NCI-H226 (cell line): ENCODE results near the gene EEF1AKMT1.
"Not testable (repeated sequence)": the region's sequence is repeated elsewhere in the genome, so short reads cannot be mapped to it uniquely, and the experiment has no call there.

Source experiments
- DNase-seq: peaks from one replicate; pipeline ENCODE4 v3.0.0-alpha.2; 2015

The EEF1AKMT1 gene

DNA sequence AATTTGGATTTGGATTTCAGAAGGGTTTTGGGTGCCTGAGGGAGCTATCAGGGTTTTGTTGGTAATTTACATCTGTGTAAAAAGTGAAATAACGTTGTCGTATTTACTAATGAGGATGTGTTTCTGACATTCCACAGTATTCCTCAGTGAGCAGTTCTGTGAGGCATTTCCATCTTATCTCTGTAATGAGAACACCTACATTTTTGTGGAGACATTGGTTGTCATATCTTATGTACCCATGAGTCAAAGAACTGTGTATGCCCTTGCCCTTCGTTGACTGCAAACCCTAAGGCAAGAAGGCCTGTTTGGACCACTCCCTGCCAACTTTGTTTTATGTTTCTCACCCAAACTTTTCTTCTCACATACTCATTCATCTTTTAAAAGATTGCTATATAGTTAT, 84.5 kb downstream of the EEF1AKMT1 start:
- DNase-seq: peak; percentile 74

DNA sequence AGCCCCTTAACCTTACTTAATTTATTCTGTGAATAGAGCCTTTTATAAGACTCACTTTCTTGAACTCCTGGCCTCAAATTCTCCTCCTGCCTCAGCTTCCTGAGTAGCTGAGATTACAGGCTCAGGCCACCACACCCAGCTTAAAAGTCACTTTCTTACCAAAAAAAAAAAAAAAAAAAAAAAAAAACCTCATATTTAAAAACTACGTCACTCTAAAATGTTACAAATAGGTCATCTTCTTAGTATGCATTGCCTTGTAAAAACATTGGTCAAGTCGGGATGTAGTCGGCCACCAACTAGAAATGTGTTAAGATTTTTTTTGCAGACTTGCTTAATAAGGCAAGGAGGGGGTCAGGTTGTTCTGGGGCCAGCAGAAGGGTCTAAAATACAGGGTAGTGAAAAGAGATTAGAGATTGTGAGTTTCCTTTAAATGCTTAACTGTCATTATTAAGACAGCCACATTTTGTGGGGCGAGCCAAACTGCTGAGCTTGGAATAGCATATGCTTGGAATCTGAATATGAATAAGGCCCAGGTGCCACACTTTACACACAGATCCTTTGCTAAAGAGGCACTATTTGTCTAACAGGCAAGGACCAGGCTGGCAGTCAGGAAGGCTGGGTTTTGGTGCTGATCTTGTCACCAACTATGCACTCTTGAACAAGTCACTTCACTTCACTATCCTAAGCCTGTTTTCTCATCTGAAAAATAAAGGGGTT, 86.7 kb downstream of the EEF1AKMT1 start:
- DNase-seq: no peak

DNA sequence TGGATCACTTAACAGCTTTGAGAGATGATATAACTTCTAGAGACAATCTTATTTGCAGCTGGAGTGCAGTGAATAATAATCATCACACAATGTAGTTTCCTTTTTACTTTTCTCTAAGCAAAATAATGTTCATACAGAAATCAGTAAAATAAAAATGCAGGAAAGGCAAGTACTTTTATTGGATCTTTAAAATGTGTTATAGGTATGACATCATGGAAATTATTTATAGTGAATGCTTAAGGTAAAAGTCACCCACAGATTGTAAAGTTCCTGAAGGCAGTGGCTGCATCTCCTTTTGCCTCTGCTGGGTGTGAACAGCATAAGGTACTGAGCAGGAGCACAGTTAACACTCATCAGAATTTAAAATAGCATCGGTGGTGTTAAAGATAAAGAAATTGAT, 87.6 kb downstream of the EEF1AKMT1 start:
- no peak for DNase-seq

DNA sequence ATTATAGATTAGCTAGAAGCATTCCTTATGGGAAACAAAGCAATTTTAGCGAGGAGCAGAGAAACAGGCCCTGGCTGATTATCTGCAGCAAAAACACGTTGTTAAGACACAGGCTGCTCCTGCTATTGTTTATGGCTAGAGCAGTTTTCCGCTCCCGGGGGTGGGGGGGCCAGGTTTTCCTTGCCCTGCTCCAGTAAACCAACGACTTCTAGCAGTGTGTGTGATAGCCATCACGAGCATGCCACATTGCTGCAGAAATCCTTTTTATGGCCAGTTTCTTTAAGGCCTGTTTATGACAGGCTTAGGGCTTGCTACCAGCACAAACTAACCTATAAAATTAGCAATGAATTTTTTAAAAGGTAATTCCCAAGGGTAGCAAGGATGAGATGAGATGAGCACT, 88.7 kb downstream of the EEF1AKMT1 start:
- DNase-seq: no peak

DNA sequence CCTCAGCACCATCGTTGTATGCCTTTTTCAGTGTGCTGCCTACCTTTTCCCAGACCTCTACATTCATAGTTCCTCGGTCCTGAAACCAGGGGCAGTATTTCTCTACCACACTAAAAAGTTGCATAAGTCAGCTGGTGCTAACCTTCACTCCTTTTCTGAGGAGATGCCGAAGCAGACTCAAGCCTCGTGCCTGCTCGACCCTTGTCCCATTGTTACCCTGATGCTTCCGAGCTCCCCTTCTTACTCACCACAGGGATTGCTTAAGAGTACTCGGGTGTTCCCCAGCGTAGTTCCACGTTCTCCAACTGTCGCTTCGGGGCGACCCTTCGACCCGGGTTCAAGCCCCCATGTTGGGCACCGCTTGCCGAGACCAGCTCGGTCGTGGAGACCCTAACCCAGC, 89.2 kb downstream of the EEF1AKMT1 start:
- no peak for DNase-seq

DNA sequence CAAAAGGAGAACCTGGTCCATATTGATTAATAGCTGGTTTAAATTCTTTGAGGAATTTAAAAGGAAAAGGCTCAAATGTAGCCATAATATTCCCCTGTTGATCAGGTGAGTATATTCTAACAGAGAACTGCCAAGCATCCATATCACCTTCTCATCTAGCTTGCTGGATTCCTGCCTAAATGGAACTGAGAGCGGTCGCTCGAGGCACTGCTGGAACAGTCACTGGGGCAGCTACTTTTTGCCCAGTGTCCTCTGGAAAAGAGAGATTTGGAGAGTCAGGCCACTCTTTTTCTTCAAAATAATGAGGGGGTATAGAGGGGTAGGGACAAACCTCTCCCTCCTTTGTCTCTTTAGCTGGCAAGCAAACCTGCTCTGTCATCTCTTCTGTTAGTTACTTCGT, 89.7 kb downstream of the EEF1AKMT1 start:
- DNase-seq: no peak

DNA sequence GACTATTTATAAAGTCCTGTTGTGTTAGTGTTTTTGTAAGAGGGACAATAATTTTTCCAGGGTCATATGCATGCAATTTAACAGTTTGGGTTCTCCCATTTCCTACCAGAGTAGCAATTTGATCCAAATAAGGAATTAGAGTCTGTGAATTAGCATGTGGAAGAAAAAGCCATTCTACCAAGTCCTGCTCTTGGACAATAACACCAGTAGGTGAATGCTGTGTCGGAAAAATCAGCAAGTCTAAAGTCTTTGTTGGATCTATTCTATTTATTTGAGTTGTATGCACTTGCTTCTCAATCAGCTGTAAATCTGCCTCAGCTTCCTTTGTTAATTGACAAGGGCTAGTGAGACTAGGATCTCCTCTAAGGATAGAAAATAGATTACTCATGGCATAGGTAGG, 91.7 kb downstream of the EEF1AKMT1 start:
- no peak for DNase-seq

DNA sequence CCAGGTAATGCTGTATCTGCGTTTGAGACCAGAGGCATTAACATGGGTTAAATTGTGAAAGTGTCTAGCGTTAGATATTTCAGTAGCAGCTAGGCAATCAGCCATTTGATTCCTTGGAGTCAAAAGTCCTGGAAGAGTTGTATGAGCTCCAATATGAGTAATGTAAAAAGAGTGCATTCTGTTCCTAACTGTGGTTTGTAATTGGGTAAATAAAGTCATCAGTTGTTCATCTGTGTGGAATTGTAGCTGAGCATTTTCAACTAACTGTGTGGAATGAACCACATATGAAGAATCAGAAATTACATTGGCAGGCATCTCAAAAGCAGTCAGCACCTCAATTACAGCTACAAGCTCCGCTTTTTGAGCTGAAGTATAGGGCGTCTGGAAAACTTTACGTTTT, 92.3 kb downstream of the EEF1AKMT1 start:
- not testable (repeated sequence) for DNase-seq

DNA sequence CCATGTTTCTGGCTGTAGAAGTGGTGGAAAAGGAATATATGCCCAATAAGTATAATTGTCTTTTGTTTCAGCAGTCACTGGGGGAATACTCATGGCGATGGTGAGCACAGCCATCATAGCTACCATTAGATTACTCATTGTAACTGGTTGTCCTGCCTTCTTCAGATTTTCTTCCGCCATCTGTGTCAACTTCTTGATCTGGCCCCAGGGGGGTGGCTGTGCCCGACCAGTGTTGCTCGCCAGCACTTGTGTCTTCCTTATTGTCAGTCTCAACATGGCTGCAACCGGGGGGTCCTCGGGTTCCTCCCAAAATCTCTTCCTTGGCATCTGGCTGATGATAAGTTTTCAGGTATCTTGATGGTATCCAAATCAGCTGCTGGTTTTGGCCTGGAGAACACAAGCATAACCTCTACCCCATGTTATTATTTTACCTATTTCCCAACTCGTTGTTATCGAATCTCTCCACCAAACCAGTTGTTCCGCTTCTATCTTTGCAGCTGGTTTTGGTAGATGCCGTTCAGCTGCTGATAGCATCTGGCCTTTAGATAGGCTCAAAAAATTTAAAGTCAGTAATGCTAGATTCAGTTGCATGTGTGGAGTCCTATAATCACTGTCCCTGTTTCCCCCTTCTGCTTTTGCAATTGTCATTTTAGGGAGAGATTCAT, 93.2 kb downstream of the EEF1AKMT1 start:
- DNase-seq: no peak

DNA sequence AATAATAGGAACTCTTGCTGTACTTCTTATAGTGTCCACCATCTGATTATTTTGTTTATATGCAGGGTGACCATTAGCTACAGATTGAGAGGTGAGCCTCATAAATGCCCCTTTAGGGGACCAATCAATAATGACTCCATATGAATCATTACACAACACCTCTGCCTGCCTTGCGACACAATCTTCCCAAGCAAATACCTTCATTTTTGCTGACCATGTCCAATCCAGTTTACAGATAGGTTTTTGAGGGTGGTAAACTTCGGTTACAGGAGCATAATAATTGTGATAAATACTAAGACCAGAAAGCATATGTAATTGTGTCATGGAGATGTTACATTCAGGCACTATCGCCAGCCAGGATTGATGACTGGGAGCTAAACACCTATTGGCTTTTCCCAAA, 93.9 kb downstream of the EEF1AKMT1 start:
- no peak for DNase-seq
